NCI-H2196 treated with DMSO at 0.1 percent for 48 hours (cell line): ENCODE results near the gene MAPT.

Experiments used
- DNase-seq: peaks from one replicate; lab custom pipeline; 2025; ENCODE audit not compliant: unreplicated experiment; lab: John Stamatoyannopoulos, UW

The MAPT gene

GRCh38 chr17:45969726-45970125 is 75.4 kb downstream of the MAPT start:
- no peak for DNase-seq

DNA sequence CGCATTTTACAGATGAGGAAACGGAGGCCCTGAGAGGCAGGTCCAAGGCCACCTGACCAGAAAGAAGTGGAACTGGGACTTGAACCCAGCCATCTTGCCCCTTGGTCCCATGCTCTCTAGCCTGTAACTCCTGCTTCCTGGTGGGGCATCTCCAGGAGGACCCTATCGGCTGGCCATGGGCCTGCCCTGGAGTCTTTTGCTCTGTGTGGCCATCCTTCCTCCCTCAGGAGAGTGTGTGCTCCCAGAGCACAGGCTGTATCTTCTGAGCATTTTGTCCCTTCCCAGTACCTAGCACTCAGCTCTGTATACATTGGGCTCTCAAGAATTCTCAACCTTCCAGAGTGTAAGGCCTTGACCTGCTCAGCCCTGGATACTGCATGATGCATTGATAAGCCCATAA is 76.3 kb downstream of the MAPT start:
- DNase-seq: no peak

- no peak for DNase-seq
Measured at GRCh38 chr17:45971698-45972141, 77.4 kb downstream of the MAPT start.

DNA sequence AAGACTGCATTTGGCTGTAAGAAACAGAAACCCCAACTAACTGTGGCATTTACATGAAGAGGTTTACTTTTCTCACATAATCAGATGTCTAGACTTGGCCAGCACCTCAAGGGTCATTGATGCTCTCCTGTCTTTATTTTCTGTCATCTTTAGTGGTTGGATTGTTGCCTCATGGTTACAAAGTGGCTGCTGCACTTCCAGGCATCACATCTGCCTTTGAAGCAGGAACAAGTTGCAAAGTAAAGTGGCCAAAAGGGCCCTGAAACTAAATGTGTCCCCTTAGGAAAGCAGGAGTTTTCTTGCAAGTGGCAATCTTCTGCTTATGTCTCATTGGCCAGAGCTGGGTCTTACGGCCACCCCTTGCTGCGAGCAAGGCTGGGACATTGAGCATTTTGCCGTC is 78.2 kb downstream of the MAPT start:
- no peak for DNase-seq

DNA sequence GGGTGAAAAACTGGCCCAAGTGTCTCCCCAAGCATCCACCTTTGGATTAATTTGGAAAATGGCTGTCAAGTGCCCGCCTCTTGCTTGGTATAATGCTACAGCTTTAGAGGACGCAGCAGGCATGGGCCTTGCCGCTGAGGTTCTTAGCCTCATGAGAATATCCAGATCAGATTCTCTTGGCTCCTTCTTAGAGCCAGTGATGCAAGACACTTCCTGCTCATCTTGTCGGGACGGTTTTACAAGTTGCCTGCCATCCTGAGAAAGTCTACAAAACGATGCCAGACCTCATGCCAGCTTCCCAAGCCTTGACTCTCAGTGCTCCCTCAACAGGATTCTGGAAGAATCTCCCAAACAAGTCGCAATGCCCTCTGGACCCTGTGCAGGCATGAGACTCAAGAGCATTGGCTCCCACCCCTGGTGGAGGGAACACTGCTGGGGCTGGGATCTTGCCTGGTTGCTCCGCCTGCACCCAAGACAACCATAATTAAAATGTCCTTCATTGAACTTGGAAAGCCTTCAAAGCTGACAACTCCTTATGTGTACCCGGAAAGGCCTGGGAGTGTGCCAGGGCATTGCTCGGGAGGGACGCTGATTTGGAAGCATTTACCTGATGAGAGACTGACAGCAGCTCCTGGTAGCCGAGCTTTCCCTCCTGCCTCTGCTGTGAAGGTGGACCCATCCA is 78.9 kb downstream of the MAPT start:
- no peak for DNase-seq

DNA sequence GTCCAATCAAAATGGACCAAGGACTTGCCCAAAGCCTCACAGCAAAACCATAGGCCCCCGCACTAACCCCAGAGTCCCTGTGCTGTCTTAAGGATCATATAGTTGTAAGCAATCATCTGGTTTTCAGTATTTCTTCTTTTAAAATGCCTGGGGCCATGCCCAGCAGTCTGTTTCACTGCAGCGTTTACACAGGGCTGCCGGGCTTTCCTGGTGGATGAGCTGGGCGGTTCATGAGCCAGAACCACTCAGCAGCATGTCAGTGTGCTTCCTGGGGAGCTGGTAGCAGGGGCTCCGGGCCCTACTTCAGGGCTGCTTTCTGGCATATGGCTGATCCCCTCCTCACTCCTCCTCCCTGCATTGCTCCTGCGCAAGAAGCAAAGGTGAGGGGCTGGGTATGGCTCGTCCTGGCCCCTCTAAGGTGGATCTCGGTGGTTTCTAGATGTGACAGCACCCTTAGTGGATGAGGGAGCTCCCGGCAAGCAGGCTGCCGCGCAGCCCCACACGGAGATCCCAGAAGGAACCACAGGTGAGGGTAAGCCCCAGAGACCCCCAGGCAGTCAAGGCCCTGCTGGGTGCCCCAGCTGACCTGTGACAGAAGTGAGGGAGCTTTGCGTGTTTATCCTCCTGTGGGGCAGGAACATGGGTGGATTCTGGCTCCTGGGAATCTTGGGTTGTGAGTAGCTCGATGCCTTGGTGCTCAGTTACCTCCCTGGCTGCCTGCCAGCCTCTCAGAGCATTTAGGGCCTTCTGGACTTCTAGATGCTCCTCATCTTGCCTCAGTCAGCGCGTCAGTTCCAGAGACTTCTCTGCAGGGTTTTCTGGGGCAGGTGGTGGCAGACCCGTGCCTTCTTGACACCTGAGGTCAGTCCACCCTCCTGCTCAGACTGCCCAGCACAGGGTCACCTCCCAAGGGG is 79.8 kb downstream of the MAPT start:
- no peak for DNase-seq

DNA sequence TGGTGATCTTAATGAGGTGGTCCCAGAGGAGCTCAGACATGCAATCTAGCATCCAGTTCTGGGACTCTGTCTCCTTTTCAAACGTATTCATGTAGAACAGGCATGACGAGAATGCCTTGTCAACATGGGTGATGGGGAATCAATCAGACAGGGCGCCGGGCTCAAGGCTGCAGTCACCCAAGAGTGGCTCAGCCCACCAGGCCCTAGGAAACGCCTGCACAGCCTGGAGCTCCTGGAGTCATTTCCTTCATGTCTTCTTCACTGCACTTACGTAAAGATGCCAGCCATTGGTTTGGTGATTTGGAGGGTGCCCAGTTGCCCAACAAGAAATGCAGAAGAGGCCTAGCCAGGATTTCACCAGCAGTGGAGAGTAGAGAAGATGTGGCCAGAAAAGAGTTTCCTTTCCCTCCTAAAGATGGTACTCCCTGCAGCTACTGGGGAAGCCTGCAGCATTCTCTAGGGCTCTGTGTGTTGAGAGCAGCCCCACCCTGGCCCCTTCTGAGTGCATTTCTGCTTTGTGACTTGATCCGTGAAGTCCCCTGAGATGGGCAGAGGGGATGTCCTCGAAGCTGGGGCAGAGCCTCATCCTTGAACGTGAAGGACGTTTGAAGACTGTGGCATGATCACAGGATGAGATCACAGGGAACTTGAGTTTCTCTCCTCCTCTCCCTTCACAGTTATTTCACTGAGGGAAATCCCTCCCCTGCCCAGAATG is 80.7 kb downstream of the MAPT start:
- no peak for DNase-seq

DNA sequence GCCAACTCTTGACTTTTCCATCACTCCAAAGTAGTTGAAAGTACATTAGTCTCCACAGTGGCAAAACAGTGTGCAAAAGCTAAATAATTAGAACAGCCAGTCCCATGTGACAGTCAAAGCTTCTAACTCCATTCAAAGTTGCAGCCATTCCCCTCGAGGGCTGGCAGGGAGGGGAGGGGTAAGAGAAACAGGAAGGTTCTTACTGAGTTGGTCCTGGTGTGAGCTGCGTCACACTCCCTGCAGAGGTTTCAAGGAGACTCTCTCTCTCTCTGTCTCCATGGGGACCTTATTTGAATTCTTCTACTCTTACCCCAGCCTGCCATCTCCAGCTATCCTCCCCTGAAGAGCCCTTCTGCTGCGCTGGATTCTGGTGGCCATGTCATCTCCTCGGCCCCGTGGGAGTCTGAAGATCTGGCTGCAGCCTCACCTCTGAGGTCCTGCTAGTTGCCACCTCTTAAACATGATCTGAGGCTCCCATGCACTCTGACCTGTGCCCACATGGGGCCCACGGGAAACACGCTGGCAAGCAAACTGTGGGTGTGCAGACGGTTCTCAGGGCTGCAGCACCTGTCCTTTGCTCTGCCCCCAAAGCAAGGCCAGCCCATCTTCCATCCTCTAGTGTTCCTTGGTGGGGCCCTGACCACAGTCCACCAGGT is 81.4 kb downstream of the MAPT start:
- no peak for DNase-seq

- DNase-seq: no peak
Measured at GRCh38 chr17:45976391-45976754, 82.0 kb downstream of the MAPT start.

GRCh38 chr17:45976755-45977505 is 82.6 kb downstream of the MAPT start:
- no peak for DNase-seq

DNA sequence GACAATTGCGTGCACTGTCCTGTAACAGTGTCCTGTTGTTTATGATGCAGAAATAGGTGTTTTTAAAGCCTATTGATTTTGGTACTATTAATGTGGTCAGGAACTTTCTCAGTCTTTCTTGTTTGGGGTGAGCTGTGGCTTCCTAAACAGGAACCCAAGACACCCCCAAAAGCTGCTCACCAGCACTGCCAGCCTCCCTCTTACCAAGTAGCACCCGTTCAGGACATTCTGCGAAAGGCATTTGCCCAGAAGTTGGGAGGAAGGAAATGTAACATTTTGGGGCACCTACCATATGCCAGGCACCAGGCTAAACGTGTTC is 83.1 kb downstream of the MAPT start:
- DNase-seq: no peak

GRCh38 chr17:45977976-45978626 is 83.7 kb downstream of the MAPT start:
- no peak for DNase-seq

- no peak for DNase-seq
Measured at GRCh38 chr17:45979137-45979536, 84.8 kb downstream of the MAPT start.

DNA sequence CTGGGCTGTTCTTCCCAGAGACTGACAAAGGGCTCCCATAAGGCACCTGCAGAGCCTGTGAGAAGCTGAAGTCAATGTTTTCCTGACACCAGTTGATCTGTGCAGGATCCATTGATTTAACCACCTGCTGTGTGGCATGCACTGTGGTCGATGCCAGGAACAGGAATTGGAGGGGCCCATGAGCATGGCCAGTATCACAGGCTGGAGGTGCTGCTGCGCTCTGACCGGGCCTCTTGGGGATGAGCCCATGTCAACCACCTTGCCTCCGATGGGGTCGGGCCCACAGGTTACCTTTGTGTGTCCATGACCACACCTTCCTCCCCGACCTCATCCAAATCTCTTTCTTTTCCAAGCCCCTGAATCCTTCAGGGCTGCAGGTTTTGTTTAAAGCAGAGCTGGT is 86.5 kb downstream of the MAPT start:
- DNase-seq: no peak

- DNase-seq: no peak
Measured at GRCh38 chr17:45981306-45981705, 87.0 kb downstream of the MAPT start.

DNA sequence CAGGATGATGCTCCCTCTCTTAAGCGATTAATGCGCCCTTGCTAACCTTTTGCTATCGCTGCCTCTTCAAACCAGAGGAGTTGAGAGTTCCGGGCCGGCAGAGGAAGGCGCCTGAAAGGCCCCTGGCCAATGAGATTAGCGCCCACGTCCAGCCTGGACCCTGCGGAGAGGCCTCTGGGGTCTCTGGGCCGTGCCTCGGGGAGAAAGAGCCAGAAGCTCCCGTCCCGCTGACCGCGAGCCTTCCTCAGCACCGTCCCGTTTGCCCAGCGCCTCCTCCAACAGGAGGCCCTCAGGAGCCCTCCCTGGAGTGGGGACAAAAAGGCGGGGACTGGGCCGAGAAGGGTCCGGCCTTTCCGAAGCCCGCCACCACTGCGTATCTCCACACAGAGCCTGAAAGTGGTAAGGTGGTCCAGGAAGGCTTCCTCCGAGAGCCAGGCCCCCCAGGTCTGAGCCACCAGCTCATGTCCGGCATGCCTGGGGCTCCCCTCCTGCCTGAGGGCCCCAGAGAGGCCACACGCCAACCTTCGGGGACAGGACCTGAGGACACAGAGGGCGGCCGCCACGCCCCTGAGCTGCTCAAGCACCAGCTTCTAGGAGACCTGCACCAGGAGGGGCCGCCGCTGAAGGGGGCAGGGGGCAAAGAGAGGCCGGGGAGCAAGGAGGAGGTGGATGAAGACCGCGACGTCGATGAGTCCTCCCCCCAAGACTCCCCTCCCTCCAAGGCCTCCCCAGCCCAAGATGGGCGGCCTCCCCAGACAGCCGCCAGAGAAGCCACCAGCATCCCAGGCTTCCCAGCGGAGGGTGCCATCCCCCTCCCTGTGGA is 88.6 kb downstream of the MAPT start:
- DNase-seq: no peak

GRCh38 chr17:45983614-45984310 is 89.4 kb downstream of the MAPT start:
- DNase-seq: no peak

DNA sequence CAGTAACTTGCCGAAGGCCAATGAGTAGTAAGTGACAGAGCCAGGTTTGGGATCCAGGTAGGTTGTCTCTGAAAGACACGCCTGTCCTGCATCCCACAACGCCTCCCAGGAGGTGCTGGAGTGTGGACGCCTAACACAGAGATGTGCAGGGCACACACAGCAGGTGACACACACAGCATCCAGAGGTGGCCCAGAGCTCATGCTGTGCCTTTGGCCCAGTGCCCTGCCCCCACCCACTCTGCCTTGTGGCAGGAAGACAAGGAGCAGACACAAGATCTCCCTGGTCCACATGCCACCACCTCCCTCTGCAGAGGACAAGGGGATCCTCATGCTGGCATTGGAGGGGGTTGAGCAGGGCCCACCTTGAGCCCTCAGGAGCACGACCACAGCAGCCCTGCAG is 90.0 kb downstream of the MAPT start:
- DNase-seq: no peak

DNA sequence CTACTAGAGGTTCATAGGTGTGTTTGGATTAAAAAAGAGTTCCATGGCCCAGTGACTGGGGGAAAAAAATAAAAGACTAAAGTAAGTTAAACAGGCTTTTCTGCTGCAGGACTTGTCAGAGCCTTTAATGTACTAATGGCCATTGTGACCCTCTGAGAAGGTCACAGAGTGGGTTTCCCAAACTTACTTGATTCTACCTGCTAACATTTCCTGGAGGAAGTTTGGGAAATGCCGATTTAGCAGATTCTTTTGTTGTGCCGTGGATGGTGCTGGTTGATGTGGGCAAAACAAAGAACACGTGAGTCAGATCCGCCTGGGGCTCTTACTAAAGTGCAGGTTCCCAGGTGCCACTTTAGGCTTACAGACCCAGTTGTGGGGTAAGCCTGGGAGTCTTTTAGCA is 91.1 kb downstream of the MAPT start:
- no peak for DNase-seq
